GM21786 (cell line): Measurements from ENCODE around the gene ASCC1.

Source experiments
- ATAC-seq: cut with Tn5 transposase; IDR thresholded peaks from one replicate; pipeline ENCODE4 v1.9.1; 2021; ENCODE audit not compliant: unreplicated experiment

ASCC1 gene

DNA sequence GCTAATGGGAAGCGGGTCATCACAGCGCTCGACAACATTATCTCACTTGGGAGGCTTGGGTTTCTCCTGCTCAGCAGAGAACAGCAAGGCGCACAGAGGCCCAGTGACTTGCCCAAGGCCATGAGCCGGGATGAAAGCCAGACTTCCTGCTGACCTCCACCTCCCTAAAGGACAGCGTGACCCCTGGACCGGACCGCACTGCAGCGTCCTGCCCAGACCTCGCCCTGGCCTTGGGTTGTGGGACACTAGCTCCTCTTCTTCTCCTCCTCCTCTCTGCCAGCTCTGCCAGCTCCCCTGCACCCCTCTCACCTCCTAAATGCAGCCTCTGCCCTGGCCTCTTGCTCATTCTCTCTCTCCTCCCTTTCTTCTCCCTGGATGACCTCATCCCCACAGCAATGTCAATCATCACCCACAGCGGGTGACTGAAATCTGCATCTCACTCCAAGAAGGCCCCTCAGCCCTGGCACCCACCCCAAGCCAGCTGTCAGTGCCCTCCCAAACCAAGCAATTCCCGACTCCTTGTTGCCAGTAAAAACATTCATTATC, 147.1 kb downstream of the ASCC1 start:
- ATAC-seq: no peak

DNA sequence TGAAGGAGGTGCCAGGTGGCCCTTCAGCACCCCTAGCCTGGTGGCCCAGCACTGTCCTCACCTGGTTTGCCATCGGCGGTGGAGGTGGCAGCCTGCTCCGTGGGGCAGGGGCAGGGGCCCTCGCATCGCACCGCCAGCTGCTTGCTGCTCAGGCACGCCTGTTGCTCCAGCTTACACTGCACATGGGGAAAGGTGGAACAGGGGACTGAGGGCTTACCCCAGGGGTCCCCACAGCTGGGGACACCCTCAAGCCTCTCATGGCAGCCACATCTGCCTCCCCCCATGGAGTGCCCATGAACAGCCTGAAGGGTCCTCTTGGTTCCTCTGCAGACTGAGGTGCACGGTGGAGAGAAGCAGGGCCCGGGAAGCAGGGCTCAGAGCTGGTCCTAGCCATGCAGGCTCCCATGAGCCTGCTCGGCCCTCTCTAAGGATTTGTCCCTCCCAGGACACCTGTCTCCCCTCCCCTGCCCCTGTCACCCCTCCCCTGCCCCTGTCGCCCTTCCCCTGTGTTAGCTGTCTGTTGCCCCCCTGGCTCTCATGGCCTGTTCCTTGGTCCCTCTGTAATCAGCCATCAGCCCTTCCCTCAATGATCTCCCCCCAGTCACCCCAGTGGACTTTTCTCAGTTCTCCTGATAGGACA, 147.8 kb downstream of the ASCC1 start:
- ATAC-seq: no peak

DNA sequence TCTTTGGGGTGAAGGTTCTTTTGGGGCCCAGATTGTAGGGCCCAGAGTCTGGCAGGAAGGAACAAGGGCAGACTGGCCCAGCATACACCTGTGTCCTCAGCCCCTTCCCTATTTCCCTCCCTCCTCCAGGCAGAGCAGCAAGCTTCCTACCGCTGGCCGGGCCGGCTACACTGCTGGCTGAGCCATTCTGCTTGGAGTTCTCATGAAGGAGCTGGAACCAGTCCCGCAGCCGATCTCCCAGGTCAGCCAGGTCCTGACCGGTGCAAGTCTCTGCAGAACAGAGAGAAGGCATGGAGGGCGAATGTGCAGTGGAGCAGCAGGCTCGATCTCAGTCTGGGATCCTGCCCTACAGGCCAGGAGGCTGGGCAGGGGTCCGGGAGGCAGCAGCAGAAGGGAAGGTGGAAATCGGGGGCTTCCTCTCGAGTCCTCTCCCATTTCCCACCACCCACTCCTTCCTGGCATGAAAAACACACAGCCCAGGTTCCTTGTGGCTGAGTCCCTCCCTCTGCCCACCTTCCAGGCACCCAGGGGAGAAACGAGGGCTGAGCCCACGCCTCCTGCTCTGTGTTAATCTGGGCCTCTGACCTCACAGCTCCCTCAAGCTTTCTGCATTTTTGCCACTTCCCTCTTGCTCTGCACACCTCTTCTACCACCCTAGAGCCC, 148.5 kb downstream of the ASCC1 start:
- ATAC-seq: no peak

DNA sequence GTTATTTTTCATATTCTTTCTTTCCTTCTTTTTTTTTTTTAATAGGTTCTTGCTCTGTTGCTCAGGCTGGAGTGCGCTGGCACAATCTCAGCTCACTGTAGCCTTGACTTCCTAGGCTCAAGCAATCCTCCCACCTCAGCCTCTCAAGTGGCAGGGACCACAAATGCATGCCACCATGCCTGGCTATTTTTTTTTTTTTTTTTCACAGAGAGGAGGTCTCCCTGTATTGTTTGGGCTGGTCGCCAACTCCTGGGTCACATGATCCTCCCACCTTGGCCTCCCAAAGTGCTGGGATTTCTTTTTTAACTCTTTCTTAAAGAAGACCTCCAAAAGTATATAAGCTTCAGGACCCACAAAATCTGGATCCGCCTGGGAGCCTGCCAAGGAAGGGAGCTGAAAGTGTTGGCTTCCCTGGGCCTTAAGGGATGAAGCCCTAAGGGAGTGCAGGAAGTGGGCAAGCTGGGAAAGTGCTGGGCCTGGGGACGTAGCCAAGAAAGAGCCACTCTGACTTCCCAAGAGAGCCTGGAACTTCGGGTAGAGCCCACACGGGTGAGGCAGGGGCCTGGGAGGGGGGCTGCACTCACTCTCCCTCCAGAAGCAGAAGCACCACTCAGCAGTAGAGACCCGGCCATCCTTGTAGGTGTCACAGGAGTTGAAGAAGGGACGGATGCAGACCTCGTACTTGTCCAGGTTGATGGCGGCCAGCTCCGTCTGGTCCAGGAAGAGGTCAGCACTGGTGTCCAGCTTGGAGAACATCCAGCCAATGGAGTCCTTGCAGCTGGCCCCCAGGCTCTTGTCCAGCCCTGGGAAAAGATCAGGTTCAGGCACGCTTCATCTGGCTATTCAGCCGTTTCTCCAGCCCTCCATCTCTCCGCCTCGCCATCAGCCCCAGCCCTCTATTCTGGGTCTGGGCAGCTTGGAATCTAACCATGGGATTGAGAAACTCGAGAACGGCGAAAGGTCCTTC, 149.5 kb downstream of the ASCC1 start:
- no peak for ATAC-seq

- no peak for ATAC-seq
These were observed 150.5 kb downstream of the ASCC1 start for GRCh38 chr10:72065439-72066025.

GRCh38 chr10:72063703-72064391, 152.2 kb downstream of the ASCC1 start:
- no peak for ATAC-seq

DNA sequence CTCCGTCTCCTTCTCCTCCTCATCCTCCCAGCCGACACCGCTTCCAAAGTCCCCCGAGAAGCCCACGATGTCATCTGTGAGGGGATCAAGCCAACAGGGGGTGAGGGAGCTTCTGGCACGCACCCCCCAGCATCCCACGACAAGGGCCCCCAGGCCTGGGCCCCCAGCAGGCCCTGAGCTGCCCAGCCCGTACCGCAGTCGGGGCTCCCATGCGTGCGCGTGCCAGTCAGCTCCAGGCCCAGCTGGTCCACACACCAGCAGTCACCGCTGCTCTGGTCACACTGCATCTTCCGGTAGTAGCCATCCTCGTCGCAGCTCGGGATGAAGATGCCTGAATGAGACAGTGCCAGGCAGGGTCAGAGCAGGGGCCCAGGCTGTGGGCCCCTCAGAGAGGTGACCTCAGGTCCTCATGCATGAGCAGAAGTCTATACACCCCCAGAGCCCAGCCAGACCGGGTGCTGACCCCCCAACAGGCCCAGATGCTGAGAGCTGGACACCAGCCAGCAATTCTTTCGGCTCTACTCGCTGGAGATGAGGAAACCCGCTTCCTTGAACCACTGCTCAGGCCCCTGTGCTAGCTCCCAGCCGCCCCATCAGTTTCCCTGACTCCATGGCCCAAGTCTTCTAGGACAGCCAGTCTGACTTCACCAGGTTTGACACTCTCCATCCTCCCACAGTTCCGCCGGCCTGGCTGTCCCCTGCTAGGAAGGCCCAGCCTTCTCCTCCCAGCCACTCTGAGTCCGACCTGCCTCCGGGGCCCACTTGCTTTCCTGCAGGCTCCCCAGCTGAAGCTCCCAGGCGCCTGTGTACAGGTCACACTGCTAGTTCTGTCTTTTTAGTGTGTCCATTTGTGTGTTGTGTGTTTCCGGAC, 153.0 kb downstream of the ASCC1 start:
- no peak for ATAC-seq

- ATAC-seq: no peak
These were observed 153.7 kb downstream of the ASCC1 start for GRCh38 chr10:72062382-72062781.

DNA sequence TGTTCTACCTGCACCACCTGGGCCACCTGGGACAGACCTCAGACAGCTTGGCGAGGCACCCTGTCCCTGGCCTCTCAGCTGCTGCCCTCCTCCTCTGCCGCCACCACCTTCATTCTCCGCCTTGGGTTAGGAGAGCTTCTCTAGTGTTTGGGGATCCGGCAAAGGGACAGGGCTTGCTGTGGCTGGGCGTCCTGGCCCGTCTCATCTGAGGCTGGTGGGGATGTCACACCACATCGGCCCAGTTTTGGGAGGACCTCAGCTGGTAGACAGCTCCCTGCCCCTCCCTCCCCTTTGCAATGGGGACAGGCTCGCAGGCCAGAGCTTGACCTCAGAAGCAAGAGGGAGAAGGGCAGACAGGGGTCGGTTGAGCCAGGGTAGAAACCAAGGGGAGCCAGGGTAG, 154.1 kb downstream of the ASCC1 start:
- ATAC-seq: no peak

DNA sequence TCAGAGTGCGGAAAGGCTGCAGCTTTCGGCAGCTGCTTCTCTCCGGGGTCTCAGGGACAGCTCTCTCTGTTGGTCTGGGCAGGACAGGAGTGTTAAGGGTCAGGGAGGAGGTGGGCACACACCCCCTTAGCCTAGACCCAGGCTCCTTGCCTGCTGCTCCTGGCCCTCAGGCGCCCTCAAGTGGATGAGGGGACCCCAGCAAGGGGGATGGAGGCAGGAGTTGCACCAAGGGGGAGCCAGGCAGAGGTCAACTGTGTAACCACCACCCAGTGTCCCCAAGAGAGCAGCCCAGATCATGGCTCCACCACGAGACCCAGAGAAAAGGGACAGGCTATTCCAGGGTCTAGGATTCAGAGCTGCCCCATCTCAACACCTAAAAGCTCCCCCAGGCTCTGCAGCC, 154.6 kb downstream of the ASCC1 start:
- ATAC-seq: no peak

GRCh38 chr10:72059843-72060822, 155.9 kb downstream of the ASCC1 start:
- no peak for ATAC-seq

- no peak for ATAC-seq
These were observed 156.9 kb downstream of the ASCC1 start for GRCh38 chr10:72058989-72059842.

GRCh38 chr10:72058347-72058898, 157.7 kb downstream of the ASCC1 start:
- no peak for ATAC-seq

DNA sequence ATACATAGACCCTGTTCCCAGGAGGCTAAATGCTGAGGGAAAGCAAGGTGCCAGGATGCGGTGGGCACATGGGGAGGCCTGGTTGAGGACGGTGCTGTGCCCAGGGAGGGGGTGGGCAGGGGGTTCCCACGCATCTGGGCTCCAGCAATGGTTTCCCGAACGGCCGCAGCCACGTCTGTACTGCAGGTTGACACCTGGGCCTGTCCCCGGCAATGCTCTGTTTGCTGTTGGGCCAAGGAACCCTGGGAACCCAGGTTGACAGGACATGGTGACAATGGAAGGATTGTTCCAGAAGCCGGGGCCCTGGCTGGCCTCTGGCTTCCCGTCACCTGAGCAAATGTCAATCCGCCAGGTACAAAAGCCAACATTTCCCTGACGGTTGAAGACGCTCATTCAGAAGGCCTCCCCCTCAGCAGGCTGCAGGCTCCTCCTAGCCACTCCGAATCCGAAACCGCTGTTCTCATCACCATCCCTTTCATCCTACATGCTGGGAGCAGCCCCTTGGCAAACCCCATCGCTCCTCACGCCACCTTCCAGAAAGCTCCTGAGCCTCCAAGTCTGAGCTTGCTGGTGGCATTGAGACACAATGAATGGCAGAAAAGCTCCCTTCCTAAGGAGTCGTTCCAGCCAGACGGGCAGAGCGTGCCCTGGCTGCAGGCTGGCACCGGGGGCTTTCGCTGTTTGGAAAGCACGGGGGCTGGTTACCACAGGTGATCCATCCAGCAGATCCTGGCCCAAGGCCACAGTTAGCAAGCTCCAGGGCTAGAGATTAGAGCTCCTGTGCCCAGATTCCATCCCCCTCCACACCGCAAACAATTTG, 158.9 kb downstream of the ASCC1 start:
- ATAC-seq: no peak

DNA sequence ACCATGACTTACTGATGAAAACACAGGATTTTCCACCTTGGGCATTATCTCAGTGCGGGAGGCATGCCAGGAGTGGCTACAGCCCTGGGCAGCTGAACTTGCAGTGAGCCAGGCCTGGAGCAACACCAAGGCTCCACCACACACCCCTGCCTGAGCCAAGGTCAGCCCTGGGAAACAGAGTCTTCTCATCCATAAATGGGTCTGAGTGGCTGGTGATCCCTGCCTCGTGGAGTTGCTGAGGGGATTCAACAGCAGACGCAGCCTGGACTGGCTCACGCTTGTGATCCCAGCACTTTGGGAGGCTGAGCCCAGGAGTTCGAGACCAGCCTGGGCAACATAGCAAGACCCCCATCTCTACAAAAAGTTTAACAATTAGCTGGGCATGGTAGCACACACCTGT, 160.0 kb downstream of the ASCC1 start:
- ATAC-seq: no peak

GRCh38 chr10:72053690-72054089, 162.4 kb downstream of the ASCC1 start:
- ATAC-seq: no peak
